GOT3 (cell line): ENCODE measurements around the gene CKS1B.

Source experiments
- DNase-seq: peaks from one replicate; lab custom pipeline; 2025; ENCODE audit warnings: mixed read lengths; lab: John Stamatoyannopoulos, UW

The CKS1B gene

DNA sequence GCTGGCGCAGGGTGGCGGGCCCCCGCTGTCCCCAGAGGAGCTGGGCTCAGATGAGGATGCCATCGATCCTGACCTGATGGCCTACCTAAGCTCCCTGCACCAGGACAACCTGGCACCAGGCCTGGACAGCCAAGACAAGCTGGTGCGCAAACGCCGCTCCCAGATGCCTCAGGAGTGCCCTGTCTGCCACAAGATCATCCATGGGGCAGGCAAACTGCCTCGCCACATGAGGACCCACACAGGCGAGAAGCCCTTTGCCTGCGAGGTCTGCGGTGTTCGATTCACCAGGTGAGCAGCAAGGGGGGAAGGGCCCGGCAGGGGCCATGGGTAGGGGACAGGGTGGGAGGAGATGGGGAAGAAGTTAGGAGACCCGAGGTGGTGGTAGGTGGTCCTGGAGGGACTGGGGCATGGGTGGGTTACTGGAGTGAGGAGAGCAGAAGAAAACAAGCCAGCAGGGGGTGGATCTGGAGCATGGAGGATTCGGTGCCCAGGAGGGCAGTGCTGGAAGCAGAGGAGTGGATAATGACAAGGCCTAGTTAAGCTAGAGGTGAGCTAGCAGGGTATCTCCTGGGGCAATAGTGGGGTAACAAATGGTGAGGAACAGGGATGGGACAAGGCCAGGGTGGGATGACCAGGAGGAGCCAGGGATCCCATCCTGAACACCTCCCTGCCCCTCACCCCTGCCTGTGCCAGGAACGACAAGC is 41.2 kb downstream of the CKS1B start:
- DNase-seq = no peak

DNA sequence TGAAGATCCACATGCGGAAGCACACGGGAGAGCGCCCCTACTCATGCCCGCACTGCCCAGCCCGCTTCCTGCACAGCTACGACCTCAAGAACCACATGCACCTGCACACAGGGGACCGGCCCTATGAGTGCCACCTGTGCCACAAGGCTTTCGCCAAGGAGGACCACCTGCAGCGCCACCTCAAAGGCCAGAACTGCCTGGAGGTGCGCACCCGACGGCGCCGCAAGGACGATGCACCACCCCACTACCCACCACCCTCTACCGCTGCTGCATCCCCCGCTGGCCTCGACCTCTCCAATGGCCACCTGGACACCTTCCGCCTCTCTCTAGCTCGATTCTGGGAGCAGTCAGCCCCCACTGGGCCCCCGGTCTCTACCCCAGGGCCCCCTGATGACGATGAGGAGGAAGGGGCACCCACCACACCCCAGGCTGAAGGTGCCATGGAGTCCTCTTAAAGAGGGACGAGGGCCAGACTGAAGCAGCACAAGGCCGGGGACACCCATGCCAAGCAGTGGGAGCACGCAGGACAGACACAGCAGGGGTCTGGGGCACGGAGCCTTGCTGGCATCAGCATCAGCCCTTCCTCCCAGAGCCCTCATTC is 41.9 kb downstream of the CKS1B start:
- DNase-seq = no peak

DNA sequence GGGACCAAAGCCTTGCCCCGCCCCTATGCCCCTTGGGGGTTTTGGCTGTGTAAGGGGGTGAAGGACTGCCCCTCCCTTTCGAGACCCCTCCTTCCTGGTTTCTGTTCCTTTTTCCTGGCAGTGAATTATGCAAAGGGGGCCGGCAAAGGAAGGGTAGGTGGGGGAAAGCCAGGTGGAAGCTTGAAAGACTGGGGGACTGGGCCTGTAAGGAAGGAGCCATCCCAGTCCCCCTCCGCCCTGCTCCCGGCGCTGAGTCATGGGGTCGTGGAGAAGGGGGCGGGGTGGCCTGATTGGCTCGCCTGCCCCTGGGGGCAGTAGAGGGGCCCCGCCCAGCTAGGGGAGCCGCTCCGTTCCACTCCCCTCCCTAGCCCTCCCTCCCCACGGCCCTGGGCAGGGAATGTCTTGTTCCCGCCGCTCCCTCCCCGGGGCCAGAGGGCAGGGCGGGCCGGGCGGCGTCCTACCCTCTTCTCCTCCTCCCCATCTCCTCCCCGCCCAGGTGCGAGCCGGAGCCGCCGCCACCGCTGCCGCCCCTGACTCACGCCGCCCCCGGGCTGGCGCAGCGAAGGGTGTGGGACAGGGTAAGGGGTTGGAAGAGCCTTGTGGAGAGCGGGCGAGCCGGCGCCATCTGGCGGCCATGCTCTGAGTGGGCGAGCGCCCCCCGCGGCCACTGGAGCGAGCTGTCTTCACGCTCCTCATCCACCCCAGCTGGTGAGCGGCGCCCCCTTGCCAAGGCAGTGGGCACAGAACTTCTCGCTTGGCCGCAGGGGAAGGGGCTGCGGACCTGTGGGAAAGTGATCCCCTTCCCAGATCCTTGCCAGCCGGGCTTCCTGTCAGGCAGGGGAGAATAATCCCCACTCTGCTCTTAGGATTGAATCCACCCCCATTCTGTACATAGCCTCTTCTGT is 42.8 kb downstream of the CKS1B start:
- peak; percentile 56 for DNase-seq

DNA sequence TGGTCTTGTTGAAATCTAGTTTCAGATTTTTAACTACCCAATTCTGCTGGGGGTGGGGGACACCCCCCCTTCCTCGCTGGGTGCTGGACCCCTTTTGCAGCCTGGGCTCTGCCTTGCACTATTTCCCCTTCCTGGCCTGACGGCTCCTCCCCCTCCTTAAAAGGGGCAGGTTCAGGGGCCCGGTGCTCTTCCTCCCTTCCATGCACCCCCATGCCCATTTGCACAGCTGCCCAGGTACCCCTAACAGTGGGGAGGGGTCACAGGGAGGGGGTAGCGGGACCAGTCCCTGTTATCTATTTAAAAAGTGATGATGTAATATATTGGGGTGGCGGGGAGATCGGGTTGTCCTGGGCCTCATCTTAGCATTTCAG is 43.5 kb downstream of the CKS1B start:
- no peak for DNase-seq

DNA sequence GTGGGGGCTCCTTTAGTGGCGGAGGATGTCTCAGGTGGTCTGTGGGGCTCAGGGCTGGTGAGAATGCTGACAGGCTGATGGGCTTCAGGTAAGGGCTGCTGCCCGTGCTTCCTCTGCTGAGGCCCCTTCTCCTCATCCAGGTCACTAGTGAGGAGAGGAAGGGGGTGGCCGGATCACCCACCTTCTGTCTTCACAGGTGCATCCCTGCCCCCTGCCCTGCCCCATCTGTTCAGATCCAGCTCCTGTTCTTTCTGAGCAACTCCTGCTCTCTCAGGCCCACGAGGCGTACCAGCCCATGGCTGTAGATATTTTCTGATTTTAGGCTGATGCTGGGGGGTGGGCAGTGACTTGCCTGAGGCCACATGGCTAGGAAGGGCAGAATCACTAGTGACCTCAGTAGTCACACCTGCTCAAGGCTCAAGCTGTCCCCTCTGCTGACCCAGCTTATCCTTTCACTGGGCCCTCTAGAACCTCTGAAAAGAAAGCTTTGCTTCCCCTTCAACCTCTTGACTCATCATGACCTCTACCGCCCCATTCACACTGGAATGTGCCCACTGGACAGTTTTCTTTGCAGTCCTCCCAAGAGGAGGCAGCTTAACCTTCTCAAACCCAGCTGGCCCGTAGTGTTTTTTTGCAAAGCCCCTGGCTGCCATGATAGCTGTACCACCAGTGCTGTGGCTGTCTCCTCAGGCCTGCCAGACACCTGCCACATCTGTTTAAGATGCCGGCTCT is 44.3 kb downstream of the CKS1B start:
- DNase-seq = no peak

DNA sequence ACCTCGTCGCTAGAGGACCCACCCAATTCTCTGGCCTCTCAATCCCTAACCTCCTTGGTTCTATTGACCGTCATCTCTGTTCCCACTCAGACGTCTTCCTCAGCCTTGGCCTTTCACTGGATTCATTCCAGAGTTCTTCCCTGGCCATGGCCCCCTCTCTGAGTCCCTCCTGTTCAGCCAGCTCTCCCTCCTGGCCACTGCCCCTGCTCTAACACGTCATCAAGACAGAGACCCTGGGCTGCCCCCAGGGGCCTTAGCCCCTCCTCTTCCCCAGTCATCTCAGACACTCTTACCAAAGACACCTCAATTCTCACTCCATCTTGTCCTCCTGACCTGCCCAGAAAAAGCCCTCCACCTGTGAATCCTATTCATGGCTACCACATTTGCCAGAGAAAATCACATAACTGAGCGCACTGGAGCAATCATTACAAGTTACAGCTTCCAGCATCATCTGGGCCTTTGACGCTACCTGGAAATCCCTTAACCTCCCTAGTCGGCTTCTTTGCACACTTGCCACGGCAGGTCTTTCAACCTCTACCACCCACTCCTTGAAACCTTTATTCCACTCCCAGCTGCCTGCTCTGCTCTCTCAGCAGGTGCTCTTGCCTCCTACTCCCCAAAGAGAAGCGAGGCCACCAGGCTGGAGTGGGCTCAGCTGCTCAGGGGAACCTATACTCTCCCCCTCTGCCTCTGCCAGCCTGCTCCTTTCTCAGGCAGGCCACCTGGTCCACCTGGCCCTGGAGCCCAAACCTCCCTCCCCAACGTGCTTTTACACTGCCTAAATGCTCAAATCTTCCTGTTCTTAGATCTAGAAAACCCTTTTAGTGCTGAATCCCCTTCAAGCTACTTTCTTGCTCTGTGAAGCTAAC is 45.1 kb downstream of the CKS1B start:
- DNase-seq = no peak

DNA sequence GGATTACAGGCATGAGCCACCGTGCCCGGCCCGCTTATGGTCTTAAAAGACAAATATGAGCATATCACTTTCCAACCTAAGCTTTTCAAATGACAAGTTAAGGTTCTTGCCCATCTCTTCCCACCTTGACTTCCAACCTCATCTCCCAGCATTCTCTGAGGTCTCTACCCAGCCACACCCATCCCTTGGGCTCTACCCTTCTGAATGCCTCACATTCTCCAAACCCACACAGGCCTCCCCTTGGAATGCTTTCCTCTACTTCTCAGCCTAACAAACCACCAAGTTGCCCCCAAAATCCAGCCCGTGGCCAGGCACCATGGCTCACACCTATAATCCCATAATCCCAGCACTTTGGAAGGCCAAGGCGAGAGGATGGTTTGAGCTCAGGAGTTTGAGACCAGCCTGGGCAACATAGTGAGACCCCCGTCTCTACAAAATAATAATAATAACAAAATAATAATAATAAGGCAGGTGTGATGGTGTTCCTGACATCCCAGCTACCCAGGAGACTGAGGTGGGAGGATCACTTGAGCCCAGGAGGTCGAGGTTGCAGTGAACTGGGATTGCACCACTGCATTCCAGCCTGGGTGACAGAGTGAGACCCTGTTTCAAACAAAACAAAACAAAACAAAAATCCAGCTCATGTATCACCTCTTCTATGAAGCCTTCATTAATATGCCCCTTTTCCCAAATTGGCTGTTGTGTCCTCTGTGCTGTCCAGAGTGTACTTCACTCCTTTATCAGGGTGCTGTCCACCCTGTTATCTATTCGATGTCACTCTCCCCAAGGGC is 47.9 kb downstream of the CKS1B start:
- no peak for DNase-seq

DNA sequence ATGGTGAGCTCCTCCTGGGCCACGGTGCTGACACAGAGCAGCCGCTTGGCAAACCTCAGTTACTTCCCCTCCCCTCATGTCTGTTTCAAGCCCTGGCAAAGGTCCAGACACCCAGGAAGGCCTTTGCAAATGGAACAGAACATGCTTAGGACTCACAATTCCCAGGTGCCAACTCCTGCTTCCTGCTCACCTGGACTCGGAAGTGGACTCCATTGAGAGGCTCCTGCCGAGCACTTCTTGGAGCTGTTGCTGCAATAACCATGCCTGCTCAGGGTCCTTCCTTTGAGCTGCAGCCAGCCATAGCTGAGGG is 48.4 kb downstream of the CKS1B start:
- no peak for DNase-seq

DNA sequence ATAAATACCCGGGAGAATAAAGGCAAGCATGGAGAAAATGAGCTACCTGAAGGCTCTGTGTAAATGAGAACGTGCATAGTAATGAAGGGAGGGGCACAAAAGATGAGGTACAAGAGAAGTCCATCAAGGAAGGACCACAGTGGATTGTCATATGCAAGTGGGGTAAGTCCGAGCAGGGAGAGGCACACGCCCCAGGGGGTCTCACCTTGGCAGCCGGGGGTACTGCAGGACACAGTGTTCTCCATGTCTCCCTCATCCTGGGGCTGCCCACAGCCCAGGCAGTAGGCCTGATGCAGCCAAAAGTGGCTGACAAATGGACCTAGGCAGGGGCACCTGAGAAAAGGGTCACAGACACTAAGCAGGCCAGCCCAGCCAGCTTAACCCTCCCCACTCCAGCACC is 49.1 kb downstream of the CKS1B start:
- DNase-seq = no peak

DNA sequence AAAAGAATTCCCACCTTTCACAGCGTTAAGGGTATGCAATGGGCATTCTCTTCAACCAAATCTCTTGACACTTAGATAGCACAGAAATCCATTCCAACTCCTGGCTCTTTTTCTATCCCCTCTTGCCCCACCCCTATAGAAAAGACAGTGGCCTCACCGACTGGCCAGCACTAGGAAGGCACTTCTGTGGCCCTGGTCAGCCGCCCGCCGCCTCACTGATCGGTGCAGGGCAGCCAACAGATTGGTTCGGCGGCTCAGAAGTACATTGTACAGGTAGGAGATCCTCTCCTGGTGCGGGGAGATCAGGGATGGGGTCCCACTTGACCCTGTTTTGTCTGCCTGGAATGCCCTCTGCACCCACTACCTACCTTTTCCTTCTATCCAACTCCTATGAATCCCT is 49.8 kb downstream of the CKS1B start:
- no peak for DNase-seq

DNA sequence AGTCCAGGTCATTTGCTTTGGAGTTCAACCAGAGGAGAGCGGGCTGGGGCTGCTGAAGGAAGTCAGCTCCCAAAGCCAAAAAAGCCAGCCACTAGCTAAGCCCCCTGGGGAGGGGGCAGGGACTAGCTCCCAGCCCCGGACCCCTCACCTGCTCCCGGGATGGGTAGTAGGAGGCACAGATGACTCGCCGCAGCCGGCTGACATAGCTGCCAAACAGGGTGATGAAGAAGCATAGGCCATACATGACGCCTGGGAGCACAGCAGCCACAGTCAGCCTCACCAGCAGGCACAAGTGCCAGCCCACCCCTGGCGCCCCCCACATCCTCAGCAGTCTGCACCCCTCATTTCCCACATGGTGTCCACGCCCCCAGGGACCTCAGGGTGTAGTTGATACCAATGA is 51.7 kb downstream of the CKS1B start:
- DNase-seq = no peak

DNA sequence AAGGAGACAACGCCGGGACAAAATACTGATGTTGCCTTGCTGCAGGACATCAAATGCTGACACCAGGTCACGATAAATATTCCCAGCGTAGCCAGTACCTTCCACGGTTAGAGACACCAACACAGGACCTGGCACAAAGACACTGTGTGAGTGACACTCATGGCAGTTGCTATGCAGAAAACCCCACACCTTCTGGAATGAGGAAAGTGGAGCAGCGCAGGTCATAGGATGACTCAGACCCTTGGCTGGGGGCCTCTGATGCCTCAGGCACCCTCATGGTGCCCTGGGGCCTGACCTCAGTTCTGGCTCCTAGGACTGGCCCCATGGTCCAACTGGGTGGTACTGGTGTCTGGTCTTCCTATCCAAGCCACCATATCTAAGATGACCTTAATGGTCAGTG is 52.1 kb downstream of the CKS1B start:
- no peak for DNase-seq
